GM21737 (cell line): ENCODE data around the gene RAB37.

Experiments
- ATAC-seq: cut with Tn5 transposase; IDR thresholded peaks from one replicate; pipeline ENCODE4 v1.9.1; 2021; ENCODE audit warnings: mild to moderate bottlenecking, moderate library complexity; ENCODE audit not compliant: unreplicated experiment

The RAB37 gene

GRCh38 chr17:74776990-74777389 lies 39.9 kb downstream of the RAB37 start:
- no peak for ATAC-seq

DNA sequence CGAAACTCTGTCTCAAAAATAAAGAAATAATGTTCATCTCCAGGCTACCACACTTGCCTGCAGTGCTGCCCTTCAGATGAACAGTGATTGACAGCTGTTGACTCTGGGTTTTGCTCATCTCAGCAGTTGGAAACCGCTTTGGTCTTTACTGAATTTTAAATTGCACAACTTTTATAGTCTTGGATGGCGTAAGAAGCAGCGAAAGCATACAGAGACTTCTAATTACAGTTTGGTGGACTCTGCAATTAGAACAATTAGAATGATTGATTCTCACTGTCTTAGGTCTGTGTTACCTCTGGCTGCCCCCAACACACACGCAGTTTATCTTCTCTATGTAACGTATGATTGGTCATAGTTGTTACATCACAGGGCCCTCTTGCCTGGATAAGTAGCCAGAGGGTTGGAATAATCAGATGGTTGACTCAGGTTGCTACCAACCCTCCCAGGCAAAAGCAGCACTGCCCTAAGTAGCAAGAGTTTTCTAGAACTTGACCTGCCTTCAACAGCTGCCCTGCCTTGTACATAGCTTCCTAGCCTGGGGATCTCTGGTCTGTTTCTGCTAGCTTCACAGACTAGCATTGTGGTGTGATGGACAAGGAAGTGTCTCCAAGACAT lies 41.0 kb downstream of the RAB37 start:
- ATAC-seq = no peak

DNA sequence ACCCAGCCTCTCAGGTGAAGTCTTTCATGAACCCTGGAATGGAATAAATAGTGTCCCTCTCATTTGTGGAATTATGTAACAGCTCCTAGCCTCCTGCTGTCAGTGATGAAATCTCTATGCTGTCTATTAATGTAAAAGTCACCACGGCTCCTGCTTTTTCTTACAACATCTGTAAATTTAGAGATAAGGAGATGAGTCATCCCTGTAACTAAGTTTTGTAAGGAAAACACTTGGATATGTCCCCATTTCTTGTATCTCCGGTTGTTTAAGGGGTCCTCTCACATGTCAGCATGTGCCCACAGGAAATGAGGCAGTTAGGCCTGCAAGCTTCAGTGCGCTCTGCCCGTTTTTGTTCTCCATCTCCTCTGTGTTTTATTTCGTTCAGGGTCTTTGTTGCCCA lies 41.9 kb downstream of the RAB37 start:
- no peak for ATAC-seq

- no peak for ATAC-seq
Measured at GRCh38 chr17:74779501-74779900, 42.4 kb downstream of the RAB37 start.

- ATAC-seq = peak; percentile 55
Measured at GRCh38 chr17:74779948-74780400, 42.9 kb downstream of the RAB37 start.

- ATAC-seq = no peak
Measured at GRCh38 chr17:74780443-74781238, 43.6 kb downstream of the RAB37 start.

- no peak for ATAC-seq
Measured at GRCh38 chr17:74782571-74782970, 45.5 kb downstream of the RAB37 start.

DNA sequence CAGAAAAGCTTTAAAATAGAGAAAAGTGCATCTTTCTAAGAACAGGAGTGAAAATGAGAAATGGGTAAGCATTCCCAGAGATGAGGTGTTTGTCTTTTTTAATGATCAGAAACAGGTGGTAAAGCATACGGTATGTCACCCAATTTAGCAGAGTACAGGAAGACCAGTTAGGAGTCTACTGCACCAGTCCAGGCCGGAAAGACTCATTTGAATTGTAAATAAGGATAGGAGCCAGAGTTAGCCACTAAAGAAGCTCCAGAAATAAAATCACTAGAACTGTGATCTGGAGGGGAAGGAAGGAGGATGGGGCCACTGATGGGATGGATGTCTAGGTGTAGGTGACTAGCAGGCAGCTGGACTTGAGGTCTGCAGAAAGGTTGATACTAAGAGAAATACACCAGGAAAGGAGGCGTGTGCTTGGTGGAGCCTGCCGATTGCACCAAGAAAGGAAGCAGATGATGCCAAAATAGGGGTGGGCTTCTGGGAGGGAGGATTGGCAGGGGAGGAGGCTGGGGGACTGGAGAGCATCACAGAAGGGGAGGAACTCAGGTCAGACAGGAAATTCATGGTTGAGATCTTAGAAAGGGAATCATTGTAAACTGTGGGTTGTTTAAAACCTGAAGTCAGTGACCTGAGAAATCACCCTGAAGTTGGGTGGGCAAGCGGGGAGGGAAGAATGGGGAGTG lies 47.2 kb downstream of the RAB37 start:
- ATAC-seq = no peak

DNA sequence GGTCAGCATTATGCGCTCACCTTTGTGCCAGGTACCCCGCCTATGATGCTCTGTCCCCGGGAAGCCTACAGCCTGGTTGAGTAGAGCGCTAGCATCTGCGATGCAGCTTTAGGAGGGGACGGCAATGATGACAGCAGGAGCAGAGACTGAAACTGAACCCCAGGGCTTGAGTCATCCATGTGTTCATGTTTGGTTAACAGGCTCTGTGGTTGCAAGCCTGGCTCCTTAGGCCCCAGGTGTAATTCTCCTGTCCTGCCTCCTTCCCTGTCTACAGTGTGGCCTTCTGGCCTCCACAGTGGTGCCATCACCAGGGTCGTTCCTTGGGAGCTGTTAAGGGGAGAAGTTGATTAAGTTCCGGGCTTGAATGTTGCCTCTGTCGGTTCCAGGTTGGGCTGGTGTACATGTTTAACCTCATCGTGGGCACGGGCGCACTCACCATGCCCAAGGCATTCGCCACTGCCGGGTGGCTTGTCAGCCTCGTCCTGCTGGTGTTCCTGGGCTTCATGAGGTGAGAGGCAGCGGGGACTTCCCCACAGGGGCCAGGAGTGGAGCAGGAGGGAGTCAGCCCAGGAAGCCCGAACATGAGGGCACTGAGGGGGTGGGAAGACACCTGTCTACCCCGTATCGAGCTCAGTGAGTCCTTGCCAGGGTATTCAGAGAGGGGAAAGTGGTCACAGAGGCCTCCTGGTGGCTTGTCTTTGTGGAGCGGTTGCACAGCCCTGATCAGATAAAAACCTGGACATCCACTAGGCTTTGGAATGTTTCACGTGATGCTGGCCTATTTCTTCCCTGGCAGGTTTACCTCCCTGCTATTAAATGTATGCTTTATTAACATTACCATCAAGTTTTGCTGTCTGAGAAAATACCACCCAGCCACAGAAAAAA lies 48.3 kb downstream of the RAB37 start:
- no peak for ATAC-seq

- ATAC-seq = no peak
Measured at GRCh38 chr17:74785981-74786360, 48.9 kb downstream of the RAB37 start.

- ATAC-seq = no peak
Measured at GRCh38 chr17:74786431-74787055, 49.5 kb downstream of the RAB37 start.

DNA sequence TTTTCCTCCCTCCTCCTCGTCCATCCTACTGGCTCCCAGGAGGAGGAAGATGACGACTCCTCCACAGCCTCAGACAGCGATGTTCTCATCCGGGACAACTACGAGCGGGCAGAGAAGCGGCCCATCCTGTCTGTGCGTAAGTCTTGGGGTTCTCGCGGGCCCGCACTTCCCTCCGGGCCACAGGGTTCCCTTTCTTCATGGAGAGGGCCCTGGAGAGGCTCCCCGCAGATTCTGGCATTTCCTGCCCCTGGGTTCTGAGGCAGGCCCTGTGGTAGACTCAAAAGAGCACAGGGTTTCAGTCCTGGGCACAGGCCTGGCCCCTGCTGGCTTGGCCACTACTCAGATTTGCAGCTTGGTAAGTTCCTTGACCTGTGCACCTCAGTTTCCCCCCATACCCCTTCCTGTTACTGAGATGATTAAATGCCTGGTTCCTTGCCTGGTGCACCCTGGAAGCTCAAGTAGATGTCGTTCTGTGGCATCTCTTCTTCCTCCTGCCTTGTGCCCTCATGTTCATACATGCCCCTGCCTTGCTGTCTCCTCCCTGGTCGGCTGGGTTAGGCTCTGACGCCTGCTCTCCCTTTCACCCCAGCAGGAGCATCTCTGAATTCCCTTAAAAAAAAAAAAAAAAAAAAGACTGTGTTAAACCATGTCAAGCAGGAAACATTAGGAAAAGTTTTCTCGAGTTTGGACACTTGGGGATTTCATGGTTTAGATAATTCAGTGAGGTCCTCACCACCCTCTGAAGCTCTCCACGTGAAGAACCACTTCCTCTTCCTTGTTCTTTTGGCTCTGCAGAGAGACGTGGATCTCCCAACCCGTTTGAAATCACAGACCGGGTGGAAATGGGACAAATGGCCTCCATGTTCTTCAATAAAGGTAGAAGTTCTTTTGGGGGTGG lies 53.4 kb downstream of the RAB37 start:
- ATAC-seq = no peak

GRCh38 chr17:74792586-74793105 lies 55.6 kb downstream of the RAB37 start:
- ATAC-seq = no peak

DNA sequence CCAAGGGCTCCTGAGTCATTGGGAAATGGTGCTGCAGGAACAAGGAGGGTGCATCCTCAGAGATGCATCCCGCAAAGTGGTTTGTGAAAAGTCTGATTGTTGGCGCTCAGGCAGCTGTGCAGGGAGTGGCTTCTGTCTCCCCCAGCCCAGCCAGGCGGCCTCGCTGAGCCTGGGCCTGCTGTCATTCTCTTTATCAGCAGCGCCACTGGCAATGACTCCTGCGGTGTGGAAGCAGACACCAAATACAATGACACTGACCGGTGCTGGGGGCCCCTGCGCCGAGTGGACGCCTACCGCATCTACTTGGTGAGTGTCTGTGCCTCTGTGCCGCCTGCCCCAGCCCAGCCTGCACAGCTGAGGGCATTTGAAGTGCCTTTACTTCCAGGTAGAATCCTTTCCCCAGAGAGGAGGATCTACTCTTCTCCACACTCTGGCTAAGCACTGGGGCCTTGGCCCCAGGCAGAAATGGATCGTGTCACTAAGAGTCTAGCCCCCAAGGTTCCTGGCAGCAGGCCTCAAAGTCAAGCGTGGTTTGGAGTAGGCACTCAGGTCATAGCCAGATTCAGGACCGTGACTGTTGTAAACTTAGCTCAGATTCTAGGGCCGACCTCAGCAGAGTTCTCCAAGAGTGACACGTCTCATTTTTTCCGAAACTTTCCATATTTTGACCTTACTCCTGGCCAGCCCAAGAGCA lies 58.4 kb downstream of the RAB37 start:
- ATAC-seq = no peak

GRCh38 chr17:74796211-74796610 lies 59.2 kb downstream of the RAB37 start:
- ATAC-seq = no peak

GRCh38 chr17:74796866-74797265 lies 59.8 kb downstream of the RAB37 start:
- no peak for ATAC-seq
